Measurements from ENCODE around the gene NES. TPM values are rescaled to one million over a fixed set of nuclear protein-coding genes. Genes with fewer than 3 reads are reported as not detected.

The NES gene
- total RNA-seq, 1 experiment from 2014 or later: 8.4 TPM

DNA sequence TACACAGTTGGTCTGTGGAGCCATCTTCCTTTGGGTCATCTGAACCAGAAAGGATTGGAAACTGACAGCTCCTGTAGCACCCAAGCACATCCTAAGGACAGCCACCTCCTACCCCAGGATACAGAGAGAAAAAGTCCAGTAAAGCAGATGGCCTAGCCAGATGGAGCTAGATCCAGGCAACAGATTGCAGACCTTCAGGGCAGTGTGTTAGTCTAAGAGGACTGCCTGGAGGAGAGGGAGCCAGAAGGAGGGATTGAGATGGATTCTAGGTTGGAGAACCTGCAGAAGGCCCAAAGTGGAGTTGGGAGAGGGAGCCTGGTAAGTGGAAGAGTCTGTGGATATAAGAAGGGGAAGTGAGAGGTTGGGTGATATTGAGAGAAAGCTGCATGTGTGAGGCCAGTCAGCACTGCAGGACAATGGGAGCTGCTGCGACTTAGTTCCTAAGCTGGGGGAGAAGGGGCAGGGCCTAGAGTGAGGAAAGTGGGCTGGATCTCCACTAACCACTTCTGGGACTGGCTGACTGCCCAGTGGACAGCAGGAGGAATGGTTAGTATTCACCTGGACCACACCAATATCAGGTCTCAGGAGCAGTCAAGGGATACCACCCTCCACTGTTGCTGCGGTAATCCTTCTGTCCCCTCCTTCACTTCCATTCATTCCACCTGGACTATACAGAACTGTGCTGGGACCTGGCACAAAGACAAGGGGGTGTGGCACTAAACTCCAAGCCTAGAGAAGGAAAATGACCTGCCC lies 21.9 kb downstream of the NES start:
- Histone ChIP-seq H3K9ac (ENCODE audit: low read length) (no peak overlapping the region), H3K9me2 (ENCODE audit: insufficient read depth) (no peaks in the 10 kb centered on the region), H3K27me3 (ENCODE audit: insufficient read depth, low read length) (no peaks in the 10 kb centered on the region), H3K36me3 (ENCODE audit: control insufficient read depth in 1 of 2, insufficient read depth in 2 of 2, low read length in 2 of 2) (peaks cover 23 to 48% of the 10 kb centered on the region in 2 experiments), H2AFZ (ENCODE audit: low read depth, low read length, poor library complexity, severe bottlenecking) (no peak overlapping the region), H3K27ac (ENCODE audit: low read depth, low read length) (no peak overlapping the region), H3K4me2 (ENCODE audit: low read length) (no peak overlapping the region), H3K4me3 (replicated peaks in 1 of 2; ENCODE audit: low read depth in 1 of 2, low read length in 2 of 2) (no peak overlapping the region), H4K20me1 (ENCODE audit: insufficient read depth) (peaks cover 10% of the 10 kb centered on the region; the same call in 1 of the 2 replicates), H3K79me2 (ENCODE audit: insufficient read depth, low read length) (peaks cover 98% of the 10 kb centered on the region), H3K4me1 (ENCODE audit: control insufficient read depth in 1 of 2, insufficient read depth in 2 of 2, low read length in 2 of 2) (peaks cover 16 to 37% of the 10 kb centered on the region in 2 experiments), H3K9me3 (ENCODE audit: control insufficient read depth in 1 of 2, insufficient read depth in 1 of 2, low read depth in 1 of 2, low read length in 2 of 2) (no peaks in the 10 kb centered on the region)
- ChIA-PET CTCF (no interaction called here), POLR2A (no interaction called here), RAD21 (ENCODE audit: low non-redundant PET in 1 of 2, low total read pairs in 2 of 2, uncharacterized antibody in 2 of 2, unreplicated experiment in 2 of 2) (no interaction called here)
- DNase-seq (ENCODE audit: low read depth, low spot score): no peak
- intact Hi-C loops (cut with micrococcal nuclease): no loop called here
- no peak for ATAC-seq
- no peak for TF ChIP-seq CTCF (IDR thresholded peaks at IDR 0.05 in 2 of 3, conservative IDR thresholded peaks at IDR 0.05 in 1 of 3; ENCODE audit: borderline replicate concordance in 1 of 3, insufficient read depth in 1 of 3, low read depth in 2 of 3, low read length in 2 of 3)
- no TSS peak for BruUV-seq (replicated peaks)

- DNase-seq (ENCODE audit: low read depth, low spot score) (no peak), ATAC-seq (no peak)
- no peak overlapping the region for H3K9ac ChIP-seq (ENCODE audit: low read length)
- H3K9me2 ChIP-seq (ENCODE audit: insufficient read depth): no peaks in the 10 kb centered on the region
- no peaks in the 10 kb centered on the region for H3K9me3 ChIP-seq (ENCODE audit: control insufficient read depth in 1 of 2, insufficient read depth in 1 of 2, low read depth in 1 of 2, low read length in 2 of 2)
- ChIA-PET POLR2A (no interaction called here), RAD21 (ENCODE audit: low non-redundant PET in 1 of 2, low total read pairs in 2 of 2, uncharacterized antibody in 2 of 2, unreplicated experiment in 2 of 2) (no interaction called here), CTCF (no interaction called here)
- H3K27me3 ChIP-seq (ENCODE audit: insufficient read depth, low read length): no peaks in the 10 kb centered on the region
- no peak for TF ChIP-seq CBX3 (IDR thresholded peaks at IDR 0.05; ENCODE audit: low read depth)
- TF ChIP-seq, protein P1, sequence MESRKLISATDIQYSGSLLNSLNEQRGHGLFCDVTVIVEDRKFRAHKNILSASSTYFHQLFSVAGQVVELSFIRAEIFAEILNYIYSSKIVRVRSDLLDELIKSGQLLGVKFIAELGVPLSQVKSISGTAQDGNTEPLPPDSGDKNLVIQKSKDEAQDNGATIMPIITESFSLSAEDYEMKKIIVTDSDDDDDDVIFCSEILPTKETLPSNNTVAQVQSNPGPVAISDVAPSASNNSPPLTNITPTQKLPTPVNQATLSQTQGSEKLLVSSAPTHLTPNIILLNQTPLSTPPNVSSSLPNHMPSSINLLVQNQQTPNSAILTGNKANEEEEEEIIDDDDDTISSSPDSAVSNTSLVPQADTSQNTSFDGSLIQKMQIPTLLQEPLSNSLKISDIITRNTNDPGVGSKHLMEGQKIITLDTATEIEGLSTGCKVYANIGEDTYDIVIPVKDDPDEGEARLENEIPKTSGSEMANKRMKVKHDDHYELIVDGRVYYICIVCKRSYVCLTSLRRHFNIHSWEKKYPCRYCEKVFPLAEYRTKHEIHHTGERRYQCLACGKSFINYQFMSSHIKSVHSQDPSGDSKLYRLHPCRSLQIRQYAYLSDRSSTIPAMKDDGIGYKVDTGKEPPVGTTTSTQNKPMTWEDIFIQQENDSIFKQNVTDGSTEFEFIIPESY (IDR thresholded peaks at IDR 0.05; ENCODE audit: extremely low read depth, insufficient replicate concordance, low read length): no peak
- TF ChIP-seq, protein P2, sequence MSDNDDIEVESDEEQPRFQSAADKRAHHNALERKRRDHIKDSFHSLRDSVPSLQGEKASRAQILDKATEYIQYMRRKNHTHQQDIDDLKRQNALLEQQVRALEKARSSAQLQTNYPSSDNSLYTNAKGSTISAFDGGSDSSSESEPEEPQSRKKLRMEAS (IDR thresholded peaks at IDR 0.05): no peak
- intact Hi-C loops (cut with micrococcal nuclease): no loop called here
- BruUV-seq (replicated peaks): no TSS peak
- no peak overlapping the region for H3K4me3 ChIP-seq (replicated peaks in 1 of 2; ENCODE audit: low read depth in 1 of 2, low read length in 2 of 2)
- no peak overlapping the region for H3K27ac ChIP-seq (ENCODE audit: low read depth, low read length)
- H3K4me2 ChIP-seq (ENCODE audit: low read length): no peak overlapping the region
- peaks cover 10% of the 10 kb centered on the region; the same call in 1 of the 2 replicates for H4K20me1 ChIP-seq (ENCODE audit: insufficient read depth)
- H3K79me2 ChIP-seq (ENCODE audit: insufficient read depth, low read length): peaks cover 99% of the 10 kb centered on the region
- H3K4me1 ChIP-seq (ENCODE audit: control insufficient read depth in 1 of 2, insufficient read depth in 2 of 2, low read length in 2 of 2): peaks cover 16 to 32% of the 10 kb centered on the region in 2 experiments
- H2AFZ ChIP-seq (ENCODE audit: low read depth, low read length, poor library complexity, severe bottlenecking): no peak overlapping the region
- peaks cover 23 to 53% of the 10 kb centered on the region in 2 experiments for H3K36me3 ChIP-seq (ENCODE audit: control insufficient read depth in 1 of 2, insufficient read depth in 2 of 2, low read length in 2 of 2)
Observed at GRCh38 chr1:156654700-156655099, 22.5 kb downstream of the NES start.
